ENCODE results near the gene CCL4. TPM values are rescaled to one million over a fixed set of nuclear protein-coding genes. Genes with fewer than 3 reads are reported as not detected.

The CCL4 gene
- total RNA-seq, 2 experiments from 2014 or later, result 1.5 to 2.1 TPM

DNA sequence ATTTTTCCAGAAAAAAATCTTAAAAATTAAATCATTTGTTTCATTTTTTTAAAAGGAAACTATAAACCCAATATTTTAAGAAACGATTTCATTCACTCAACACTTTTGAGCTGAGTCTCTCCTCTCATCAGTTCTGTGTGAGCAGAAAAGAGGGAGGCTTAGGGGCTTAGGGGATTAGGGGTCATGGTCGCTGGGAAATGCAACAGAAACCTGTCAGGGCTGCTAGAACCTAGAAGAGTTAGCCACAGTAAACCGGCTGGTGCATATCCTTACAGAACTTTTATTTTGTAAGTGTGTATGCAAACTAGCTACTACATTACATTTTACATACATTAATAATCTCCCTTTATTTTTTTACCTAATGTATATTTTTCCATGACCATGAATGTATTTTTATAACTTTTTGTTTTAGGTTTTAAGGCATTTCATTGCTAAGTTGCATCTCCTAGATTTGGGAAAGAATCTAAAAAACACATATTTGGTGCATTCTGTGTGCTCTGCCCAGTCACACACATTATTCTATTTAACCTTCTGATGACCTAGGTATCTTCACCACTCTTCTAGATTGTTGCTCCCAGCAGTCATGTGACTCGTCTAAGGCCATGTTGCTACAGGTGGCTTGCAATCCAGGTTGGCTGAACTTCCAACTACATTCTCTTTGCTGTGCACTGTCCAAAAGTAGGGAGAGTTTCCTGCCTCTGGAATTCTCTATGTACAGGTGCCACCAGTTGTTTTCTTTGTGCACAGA is 48.4 kb downstream of the CCL4 start:
- ChIA-PET POLR2A (no interaction called here), CTCF (no interaction called here)
- no peak overlapping the region for H3K4me3 Mint-ChIP-seq
- DNase-seq, result no peak
- H3K27me3 Mint-ChIP-seq, result peaks cover 44% of the 10 kb centered on the region
- Histone ChIP-seq H3K4me3 (ENCODE audit: low read length) (no peak overlapping the region), H3K9me3 (ENCODE audit: control insufficient read depth in 1 of 2, insufficient read depth in 1 of 2, low read length in 2 of 2) (no peaks in the 10 kb centered on the region), H3K27me3 (ENCODE audit: control insufficient read depth in 1 of 2, insufficient read depth in 2 of 2, low read length in 2 of 2) (peaks cover 13% of the 10 kb centered on the region in 2 experiments), H3K27ac (ENCODE audit: low read depth in 1 of 2, low read length in 2 of 2) (no peak overlapping the region), H3K4me1 (ENCODE audit: insufficient read depth, low read length) (peaks cover 4% of the 10 kb centered on the region), H3K36me3 (ENCODE audit: insufficient read depth, low read length) (no peaks in the 10 kb centered on the region)
- no peaks in the 10 kb centered on the region for H3K9me3 Mint-ChIP-seq
- no peak overlapping the region for H3K27ac Mint-ChIP-seq
- ATAC-seq (ENCODE audit: poor library complexity), result no peak
- H3K36me3 Mint-ChIP-seq (ENCODE audit: low read depth), result no peaks in the 10 kb centered on the region
- no peaks in the 10 kb centered on the region for H3K4me1 Mint-ChIP-seq (ENCODE audit: low read depth)
- TF ChIP-seq, protein P1, sequence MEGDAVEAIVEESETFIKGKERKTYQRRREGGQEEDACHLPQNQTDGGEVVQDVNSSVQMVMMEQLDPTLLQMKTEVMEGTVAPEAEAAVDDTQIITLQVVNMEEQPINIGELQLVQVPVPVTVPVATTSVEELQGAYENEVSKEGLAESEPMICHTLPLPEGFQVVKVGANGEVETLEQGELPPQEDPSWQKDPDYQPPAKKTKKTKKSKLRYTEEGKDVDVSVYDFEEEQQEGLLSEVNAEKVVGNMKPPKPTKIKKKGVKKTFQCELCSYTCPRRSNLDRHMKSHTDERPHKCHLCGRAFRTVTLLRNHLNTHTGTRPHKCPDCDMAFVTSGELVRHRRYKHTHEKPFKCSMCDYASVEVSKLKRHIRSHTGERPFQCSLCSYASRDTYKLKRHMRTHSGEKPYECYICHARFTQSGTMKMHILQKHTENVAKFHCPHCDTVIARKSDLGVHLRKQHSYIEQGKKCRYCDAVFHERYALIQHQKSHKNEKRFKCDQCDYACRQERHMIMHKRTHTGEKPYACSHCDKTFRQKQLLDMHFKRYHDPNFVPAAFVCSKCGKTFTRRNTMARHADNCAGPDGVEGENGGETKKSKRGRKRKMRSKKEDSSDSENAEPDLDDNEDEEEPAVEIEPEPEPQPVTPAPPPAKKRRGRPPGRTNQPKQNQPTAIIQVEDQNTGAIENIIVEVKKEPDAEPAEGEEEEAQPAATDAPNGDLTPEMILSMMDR (IDR thresholded peaks at IDR 0.05), result no peak
- intact Hi-C loops (cut with DNase I, micrococcal nuclease), result loop anchor here in 1 of 2 experiments (10.0 kb wide), 1 partner anchor 87 kb away; the partner anchor contains the start of gene CCL18

DNA sequence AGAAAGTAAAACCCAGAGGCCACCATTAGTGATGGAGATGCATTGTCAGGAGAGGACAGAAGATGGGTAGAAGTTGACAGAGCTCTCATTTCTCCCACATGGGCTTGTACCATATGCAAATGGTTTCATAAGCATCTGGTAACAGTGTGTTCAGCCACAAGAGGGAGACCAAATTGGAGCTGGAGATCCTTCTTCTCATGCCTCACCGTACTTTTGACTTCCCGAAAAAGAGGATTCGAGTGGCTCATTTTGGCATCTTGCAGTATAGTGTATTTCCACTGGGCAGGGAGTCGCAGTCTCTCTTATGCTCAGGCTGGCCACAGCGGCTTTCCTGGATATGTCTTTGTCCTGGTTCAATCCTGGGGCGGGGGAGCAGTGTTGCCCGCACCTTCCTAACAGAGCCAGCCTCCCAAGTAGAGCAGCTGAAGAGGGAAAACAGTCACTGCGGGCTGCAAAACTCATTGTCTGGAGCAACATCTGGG is 49.1 kb downstream of the CCL4 start:
- Histone ChIP-seq H3K4me3 (ENCODE audit: low read length) (no peak overlapping the region), H3K27me3 (ENCODE audit: control insufficient read depth in 1 of 2, insufficient read depth in 2 of 2, low read length in 2 of 2) (peaks cover 13% of the 10 kb centered on the region in 2 experiments), H3K36me3 (ENCODE audit: insufficient read depth, low read length) (no peaks in the 10 kb centered on the region), H3K9me3 (ENCODE audit: control insufficient read depth in 1 of 2, insufficient read depth in 1 of 2, low read length in 2 of 2) (no peaks in the 10 kb centered on the region), H3K4me1 (ENCODE audit: insufficient read depth, low read length) (peaks cover 4% of the 10 kb centered on the region), H3K27ac (ENCODE audit: low read depth in 1 of 2, low read length in 2 of 2) (no peak overlapping the region)
- DNase-seq (no peak), ATAC-seq (ENCODE audit: poor library complexity) (no peak)
- no peak overlapping the region for H3K27ac Mint-ChIP-seq
- ChIA-PET POLR2A (no interaction called here), CTCF (no interaction called here)
- TF ChIP-seq, protein P1 (IDR thresholded peaks at IDR 0.05), result no peak
- H3K27me3 Mint-ChIP-seq, result peaks cover 44% of the 10 kb centered on the region
- H3K36me3 Mint-ChIP-seq (ENCODE audit: low read depth), result no peaks in the 10 kb centered on the region
- no peaks in the 10 kb centered on the region for H3K4me1 Mint-ChIP-seq (ENCODE audit: low read depth)
- H3K9me3 Mint-ChIP-seq, result no peaks in the 10 kb centered on the region
- intact Hi-C loops (cut with DNase I, micrococcal nuclease), result loop anchor here in 1 of 2 experiments (10.0 kb wide), 1 partner anchor 88 kb away; the partner anchor contains the start of gene CCL18
- no peak overlapping the region for H3K4me3 Mint-ChIP-seq

DNA sequence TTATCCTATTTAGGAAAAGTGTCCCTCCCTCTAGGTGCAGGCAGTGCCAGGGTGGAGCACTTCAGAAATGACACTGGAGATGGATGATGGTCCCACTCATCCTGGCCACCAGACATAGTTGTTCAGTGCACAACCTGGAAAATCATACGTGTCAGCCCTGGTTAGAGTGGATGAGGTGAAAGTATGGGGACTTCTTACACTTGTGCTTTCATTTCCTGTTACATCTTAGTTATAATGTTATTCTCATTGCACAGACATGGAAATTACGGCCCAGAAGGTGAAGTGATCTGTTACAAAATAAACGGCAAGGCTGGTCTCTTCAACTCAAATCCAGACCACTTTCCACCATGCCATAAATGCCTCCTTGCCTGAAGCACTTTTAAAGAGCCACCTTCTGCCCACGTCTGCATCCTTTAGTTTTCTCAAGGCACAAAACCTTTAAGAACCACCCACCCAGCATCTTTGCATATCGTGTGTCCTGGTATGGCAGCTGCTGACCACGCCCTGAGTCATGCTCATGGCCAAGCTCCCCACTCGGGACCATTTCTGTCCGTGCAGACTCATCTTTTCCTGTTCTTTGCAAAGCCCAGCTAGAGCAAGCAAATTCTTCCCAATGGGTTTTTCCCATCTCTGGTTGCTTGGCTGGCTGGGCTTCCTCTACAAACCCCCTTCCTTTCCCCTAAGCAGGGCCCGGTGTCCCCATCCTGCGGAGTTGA is 50.4 kb downstream of the CCL4 start:
- Histone ChIP-seq H3K4me1 (ENCODE audit: insufficient read depth, low read length) (peaks cover 2% of the 10 kb centered on the region), H3K4me3 (ENCODE audit: low read length) (no peak overlapping the region), H3K27ac (ENCODE audit: low read depth in 1 of 2, low read length in 2 of 2) (no peak overlapping the region), H3K9me3 (ENCODE audit: control insufficient read depth in 1 of 2, insufficient read depth in 1 of 2, low read length in 2 of 2) (no peaks in the 10 kb centered on the region), H3K27me3 (ENCODE audit: control insufficient read depth in 1 of 2, insufficient read depth in 2 of 2, low read length in 2 of 2) (peaks cover 13% of the 10 kb centered on the region in 2 experiments), H3K36me3 (ENCODE audit: insufficient read depth, low read length) (no peaks in the 10 kb centered on the region)
- intact Hi-C loops (cut with DNase I, micrococcal nuclease), result loop anchor here in 1 of 2 experiments (10.0 kb wide), 1 partner anchor 89 kb away; the partner anchor contains the start of gene CCL18
- Mint-ChIP-seq H3K27ac (no peak overlapping the region), H3K4me3 (no peak overlapping the region), H3K9me3 (no peaks in the 10 kb centered on the region), H3K27me3 (peaks cover 42% of the 10 kb centered on the region), H3K4me1 (ENCODE audit: low read depth) (no peaks in the 10 kb centered on the region), H3K36me3 (ENCODE audit: low read depth) (no peaks in the 10 kb centered on the region)
- ATAC-seq (ENCODE audit: poor library complexity) (no peak), DNase-seq (peak in 1 of 14 experiments; percentile 23)
- ChIA-PET POLR2A (no interaction called here), CTCF (no interaction called here)
- TF ChIP-seq, protein P1 (IDR thresholded peaks at IDR 0.05), result no peak

Other genes with a start within 250 kb of the CCL4 start
- under 1 TPM; 0.47 to 0.61 TPM for gene HEATR9, start 234.9 kb upstream of the CCL4 start, total RNA-seq
- gene CCL5, start 223.5 kb upstream of the CCL4 start, total RNA-seq, result 10 to 100 TPM; 35.6 to 40.1 TPM
- not detected for gene RDM1, start 173.1 kb upstream of the CCL4 start, total RNA-seq
- not detected for gene LYZL6, start 160.1 kb upstream of the CCL4 start, total RNA-seq
- gene CCL16, start 122.3 kb upstream of the CCL4 start, total RNA-seq, result not detected
- gene CCL14, start 117.1 kb upstream of the CCL4 start, total RNA-seq, result not detected
- gene CCL15, start 102.3 kb upstream of the CCL4 start, total RNA-seq, result not detected
- not detected for gene CCL23, start 85.9 kb upstream of the CCL4 start, total RNA-seq
- gene CCL18, start 39.6 kb upstream of the CCL4 start, total RNA-seq, result not detected
- 1 to 10 TPM in 1 of 2 experiments, under 1 TPM in 1; 0.78 to 1.0 TPM for gene CCL3, start 13.7 kb upstream of the CCL4 start, total RNA-seq
- 1 to 10 TPM; 1.5 to 1.6 TPM for gene TBC1D3B, start 72.8 kb downstream of the CCL4 start, total RNA-seq
- under 1 TPM in 1 of 2 experiments, not detected in 1; 0.17 TPM for gene CCL3L1, start 92.9 kb downstream of the CCL4 start, total RNA-seq
- under 1 TPM in 1 of 2 experiments, not detected in 1; 0.25 TPM for gene CCL4L2, start 107.2 kb downstream of the CCL4 start, total RNA-seq
- under 1 TPM; 0.25 to 0.36 TPM for gene TBC1D3I, start 160.7 kb downstream of the CCL4 start, total RNA-seq
- gene TBC1D3G, start 220.1 kb downstream of the CCL4 start, total RNA-seq, result not detected